ENCODE results near the gene PRAME.

GRCh38 chr22:22533863-22534262 is 25.2 kb downstream of the PRAME start:
- TF ChIP-seq, protein P1, sequence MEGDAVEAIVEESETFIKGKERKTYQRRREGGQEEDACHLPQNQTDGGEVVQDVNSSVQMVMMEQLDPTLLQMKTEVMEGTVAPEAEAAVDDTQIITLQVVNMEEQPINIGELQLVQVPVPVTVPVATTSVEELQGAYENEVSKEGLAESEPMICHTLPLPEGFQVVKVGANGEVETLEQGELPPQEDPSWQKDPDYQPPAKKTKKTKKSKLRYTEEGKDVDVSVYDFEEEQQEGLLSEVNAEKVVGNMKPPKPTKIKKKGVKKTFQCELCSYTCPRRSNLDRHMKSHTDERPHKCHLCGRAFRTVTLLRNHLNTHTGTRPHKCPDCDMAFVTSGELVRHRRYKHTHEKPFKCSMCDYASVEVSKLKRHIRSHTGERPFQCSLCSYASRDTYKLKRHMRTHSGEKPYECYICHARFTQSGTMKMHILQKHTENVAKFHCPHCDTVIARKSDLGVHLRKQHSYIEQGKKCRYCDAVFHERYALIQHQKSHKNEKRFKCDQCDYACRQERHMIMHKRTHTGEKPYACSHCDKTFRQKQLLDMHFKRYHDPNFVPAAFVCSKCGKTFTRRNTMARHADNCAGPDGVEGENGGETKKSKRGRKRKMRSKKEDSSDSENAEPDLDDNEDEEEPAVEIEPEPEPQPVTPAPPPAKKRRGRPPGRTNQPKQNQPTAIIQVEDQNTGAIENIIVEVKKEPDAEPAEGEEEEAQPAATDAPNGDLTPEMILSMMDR (IDR thresholded peaks at IDR 0.05; ENCODE audit: low read depth, low read length), result no peak
- no peak for TF ChIP-seq EZH2phosphoT487 (IDR thresholded peaks at IDR 0.05; ENCODE audit: low read depth)
